ENCODE data around the gene S100A7A.

The S100A7A gene

GRCh38 chr1:153437236-153437635 is 20.9 kb downstream of the S100A7A start:
- TF ChIP-seq ARNTL (CRISPR knock-in tag; IDR thresholded peaks at IDR 0.05; ENCODE audit: borderline replicate concordance, low read depth): no peak
- TF ChIP-seq TCF4 (CRISPR knock-in tag; IDR thresholded peaks at IDR 0.05; ENCODE audit: borderline replicate concordance): no peak
- no peak for TF ChIP-seq BACH2 (CRISPR knock-in tag; IDR thresholded peaks at IDR 0.05; ENCODE audit: borderline replicate concordance)
- TF ChIP-seq ZNF8 (CRISPR knock-in tag; IDR thresholded peaks at IDR 0.05): no peak
- TF ChIP-seq CSRNP3 (CRISPR knock-in tag; IDR thresholded peaks at IDR 0.05): no peak
- TF ChIP-seq SNAI2 (CRISPR knock-in tag; IDR thresholded peaks at IDR 0.05): no peak
- TF ChIP-seq GLIS3 (CRISPR knock-in tag; IDR thresholded peaks at IDR 0.05): no peak
- no peak for TF ChIP-seq CREB5 (CRISPR knock-in tag; IDR thresholded peaks at IDR 0.05; ENCODE audit: low read depth)
- no peak for ATAC-seq

- no peak for ATAC-seq
- no peak for TF ChIP-seq ESRRG (CRISPR knock-in tag; IDR thresholded peaks at IDR 0.05)
- TF ChIP-seq BACH2 (CRISPR knock-in tag; IDR thresholded peaks at IDR 0.05; ENCODE audit: borderline replicate concordance): no peak
- TF ChIP-seq POU6F1 (CRISPR knock-in tag; IDR thresholded peaks at IDR 0.05; ENCODE audit: borderline replicate concordance, low read depth): no peak
- no peak for TF ChIP-seq SNAI2 (CRISPR knock-in tag; IDR thresholded peaks at IDR 0.05)
- no peak for TF ChIP-seq ZC3H10 (CRISPR knock-in tag; IDR thresholded peaks at IDR 0.05)
- no peak for TF ChIP-seq PATZ1 (CRISPR knock-in tag; IDR thresholded peaks at IDR 0.05; ENCODE audit: borderline replicate concordance)
- no peak for TF ChIP-seq ZFP3 (CRISPR knock-in tag; IDR thresholded peaks at IDR 0.05)
- no peak for TF ChIP-seq ZFP30 (CRISPR knock-in tag; IDR thresholded peaks at IDR 0.05)
- no peak for TF ChIP-seq TCF4 (CRISPR knock-in tag; IDR thresholded peaks at IDR 0.05; ENCODE audit: borderline replicate concordance)
- TF ChIP-seq TOX (CRISPR knock-in tag; IDR thresholded peaks at IDR 0.05; ENCODE audit: borderline replicate concordance): no peak
- TF ChIP-seq ARNTL (CRISPR knock-in tag; IDR thresholded peaks at IDR 0.05; ENCODE audit: borderline replicate concordance, low read depth): no peak
- no peak for TF ChIP-seq OSR1 (CRISPR knock-in tag; IDR thresholded peaks at IDR 0.05)
- no peak for TF ChIP-seq GLIS3 (CRISPR knock-in tag; IDR thresholded peaks at IDR 0.05)
- no peak for TF ChIP-seq ZNF565 (CRISPR knock-in tag; conservative IDR thresholded peaks at IDR 0.05; ENCODE audit: low read depth)
These were observed 22.3 kb downstream of the S100A7A start for GRCh38 chr1:153438599-153438998.

GRCh38 chr1:153439273-153439672 is 23.0 kb downstream of the S100A7A start:
- TF ChIP-seq CSRNP3 (CRISPR knock-in tag; IDR thresholded peaks at IDR 0.05): no peak
- TF ChIP-seq RARB (CRISPR knock-in tag; IDR thresholded peaks at IDR 0.05): no peak
- no peak for TF ChIP-seq BACH2 (CRISPR knock-in tag; IDR thresholded peaks at IDR 0.05; ENCODE audit: borderline replicate concordance)
- TF ChIP-seq TCF4 (CRISPR knock-in tag; IDR thresholded peaks at IDR 0.05; ENCODE audit: borderline replicate concordance): no peak
- TF ChIP-seq ZC3H10 (CRISPR knock-in tag; IDR thresholded peaks at IDR 0.05): no peak
- TF ChIP-seq SNAI2 (CRISPR knock-in tag; IDR thresholded peaks at IDR 0.05): no peak
- TF ChIP-seq GLIS3 (CRISPR knock-in tag; IDR thresholded peaks at IDR 0.05): no peak
- no peak for TF ChIP-seq ZFP3 (CRISPR knock-in tag; IDR thresholded peaks at IDR 0.05)
- TF ChIP-seq ZFP30 (CRISPR knock-in tag; IDR thresholded peaks at IDR 0.05): no peak
- no peak for TF ChIP-seq TSHZ2 (CRISPR knock-in tag; IDR thresholded peaks at IDR 0.05)
- TF ChIP-seq ISL1 (CRISPR knock-in tag; IDR thresholded peaks at IDR 0.05): no peak
- TF ChIP-seq ZNF8 (CRISPR knock-in tag; IDR thresholded peaks at IDR 0.05): no peak
- no peak for TF ChIP-seq TOX (CRISPR knock-in tag; IDR thresholded peaks at IDR 0.05; ENCODE audit: borderline replicate concordance)
- no peak for TF ChIP-seq ZNF565 (CRISPR knock-in tag; conservative IDR thresholded peaks at IDR 0.05; ENCODE audit: low read depth)
- no peak for TF ChIP-seq CREB5 (CRISPR knock-in tag; IDR thresholded peaks at IDR 0.05; ENCODE audit: low read depth)
- no peak for ATAC-seq

Data from SK-N-SH treated with all-trans-retinoic acid at 6 μM for 48 hours (cell line).